ENCODE data around the gene ADGRA3. TPM values are rescaled to one million over a fixed set of nuclear protein-coding genes. Genes with fewer than 3 reads are reported as not detected.

ADGRA3 gene
- total RNA-seq, 2 donors from 2014 or later, result 5.1 to 13.9 TPM

- DNase-seq (no peak), ATAC-seq (replicated peaks in 1 of 2) (no peak)
- peaks cover 11% of the 10 kb centered on the region in 2 donors for H3K9me3 Mint-ChIP-seq
- no peaks in the 10 kb centered on the region for H3K27me3 Mint-ChIP-seq (ENCODE audit: low read depth)
- no peak overlapping the region for H3K27ac Mint-ChIP-seq
- no peak overlapping the region for H3K4me3 Mint-ChIP-seq
- H3K4me1 Mint-ChIP-seq (ENCODE audit: low read depth), result no peaks in the 10 kb centered on the region
- peaks cover 0 to 4% of the 10 kb centered on the region in 2 donors for H3K36me3 Mint-ChIP-seq (ENCODE audit: insufficient read depth in 2 of 2)
These were observed 158.8 kb downstream of the ADGRA3 start for GRCh38 chr4:22356987-22357596.

- no peaks in the 10 kb centered on the region for H3K4me1 Mint-ChIP-seq (ENCODE audit: low read depth)
- H3K9me3 Mint-ChIP-seq, result peaks cover 3 to 6% of the 10 kb centered on the region in 2 donors
- no peak for ATAC-seq (replicated peaks in 1 of 2)
- H3K27me3 Mint-ChIP-seq (ENCODE audit: low read depth), result peaks cover 6% of the 10 kb centered on the region
- no peaks in the 10 kb centered on the region for H3K36me3 Mint-ChIP-seq (ENCODE audit: insufficient read depth in 2 of 2)
- no peak for DNase-seq
- no peak overlapping the region for H3K4me3 Mint-ChIP-seq
- no peak overlapping the region for H3K27ac Mint-ChIP-seq
These were observed 167.5 kb downstream of the ADGRA3 start for GRCh38 chr4:22348410-22348809.

DNA sequence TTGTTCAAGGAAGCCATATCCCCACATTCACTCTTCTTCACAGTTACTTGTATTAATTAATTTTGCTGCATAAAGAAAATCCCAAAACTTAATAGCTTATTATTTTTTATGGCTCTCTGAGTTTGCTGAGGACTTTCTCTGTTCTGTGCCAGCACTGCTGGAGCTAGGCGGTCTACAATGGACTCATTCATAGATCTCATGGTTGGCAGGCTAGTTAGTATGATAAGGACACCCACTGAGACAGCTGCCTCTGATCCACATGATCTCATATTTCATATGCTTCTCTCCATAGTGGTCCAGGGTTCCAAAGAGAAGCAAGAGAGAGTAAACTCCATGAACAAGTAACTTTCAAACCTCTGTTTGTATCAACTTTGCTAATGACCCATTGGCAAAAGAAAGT lies 170.2 kb downstream of the ADGRA3 start:
- peaks cover 0 to 4% of the 10 kb centered on the region in 2 donors for H3K9me3 Mint-ChIP-seq
- peaks cover 6% of the 10 kb centered on the region for H3K27me3 Mint-ChIP-seq (ENCODE audit: low read depth)
- no peak overlapping the region for H3K4me3 Mint-ChIP-seq
- H3K27ac Mint-ChIP-seq, result no peak overlapping the region
- H3K36me3 Mint-ChIP-seq (ENCODE audit: insufficient read depth in 2 of 2), result peaks cover 0 to 3% of the 10 kb centered on the region in 2 donors
- H3K4me1 Mint-ChIP-seq (ENCODE audit: low read depth), result no peaks in the 10 kb centered on the region
- ATAC-seq (replicated peaks in 1 of 2), result no peak
- no peak for DNase-seq

DNA sequence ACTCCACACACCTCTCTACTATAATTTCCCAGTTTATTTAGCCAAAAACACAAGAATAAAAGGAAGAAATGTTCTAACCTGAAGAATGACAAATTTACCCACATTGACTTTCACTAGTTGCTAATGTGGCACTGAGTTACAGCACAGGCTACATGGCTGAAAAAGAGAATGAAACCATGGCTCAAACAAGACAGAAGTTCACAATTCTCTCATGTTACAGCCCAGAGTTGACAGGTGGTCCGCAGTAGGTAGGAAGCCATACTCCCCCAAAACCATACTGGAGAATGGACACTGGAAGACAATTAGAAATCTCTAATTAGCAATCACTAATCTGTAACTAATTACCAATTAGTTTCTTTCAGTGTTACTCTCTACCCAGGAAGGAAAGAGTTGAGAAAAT lies 170.8 kb downstream of the ADGRA3 start:
- no peaks in the 10 kb centered on the region for H3K4me1 Mint-ChIP-seq (ENCODE audit: low read depth)
- H3K36me3 Mint-ChIP-seq (ENCODE audit: insufficient read depth in 2 of 2), result peaks cover 0 to 3% of the 10 kb centered on the region in 2 donors
- peaks cover 6% of the 10 kb centered on the region for H3K27me3 Mint-ChIP-seq (ENCODE audit: low read depth)
- H3K27ac Mint-ChIP-seq, result no peak overlapping the region
- ATAC-seq (replicated peaks in 1 of 2), result no peak
- DNase-seq, result no peak
- peaks cover 0 to 4% of the 10 kb centered on the region in 2 donors for H3K9me3 Mint-ChIP-seq
- no peak overlapping the region for H3K4me3 Mint-ChIP-seq

GRCh38 chr4:22343606-22344005 lies 172.3 kb downstream of the ADGRA3 start:
- peaks cover 6% of the 10 kb centered on the region for H3K27me3 Mint-ChIP-seq (ENCODE audit: low read depth)
- no peak overlapping the region for H3K4me3 Mint-ChIP-seq
- H3K9me3 Mint-ChIP-seq, result peaks cover 0 to 4% of the 10 kb centered on the region in 2 donors
- no peak overlapping the region for H3K27ac Mint-ChIP-seq
- no peak for ATAC-seq (replicated peaks in 1 of 2)
- no peak for DNase-seq
- no peaks in the 10 kb centered on the region for H3K4me1 Mint-ChIP-seq (ENCODE audit: low read depth)
- peaks cover 0 to 3% of the 10 kb centered on the region in 2 donors for H3K36me3 Mint-ChIP-seq (ENCODE audit: insufficient read depth in 2 of 2)

DNA sequence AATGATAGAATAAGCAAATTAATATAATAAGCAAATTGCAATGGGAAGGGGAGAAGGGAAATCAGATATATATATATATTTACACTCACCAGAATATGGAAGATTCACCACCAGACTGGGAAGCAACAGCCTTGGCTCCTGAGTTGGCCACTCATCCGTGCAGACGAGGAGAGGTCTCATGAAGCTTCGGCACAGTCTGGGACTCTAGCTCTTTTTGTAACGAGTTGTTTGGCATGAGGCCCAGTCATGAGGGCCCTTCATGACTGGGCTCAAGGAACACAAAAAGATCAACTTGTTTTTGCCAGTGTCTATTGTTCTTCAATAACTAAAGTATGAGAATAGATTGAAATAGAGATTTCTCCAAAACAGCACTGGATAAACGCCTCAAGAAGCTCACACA lies 176.4 kb downstream of the ADGRA3 start:
- no peak for DNase-seq
- H3K9me3 Mint-ChIP-seq, result peaks cover 1 to 2% of the 10 kb centered on the region in 2 donors
- H3K27ac Mint-ChIP-seq, result no peak overlapping the region
- no peaks in the 10 kb centered on the region for H3K27me3 Mint-ChIP-seq (ENCODE audit: low read depth)
- ATAC-seq (replicated peaks in 1 of 2), result no peak
- H3K4me1 Mint-ChIP-seq (ENCODE audit: low read depth), result no peaks in the 10 kb centered on the region
- H3K4me3 Mint-ChIP-seq, result no peak overlapping the region
- peaks cover 0 to 3% of the 10 kb centered on the region in 2 donors for H3K36me3 Mint-ChIP-seq (ENCODE audit: insufficient read depth in 2 of 2)

DNA sequence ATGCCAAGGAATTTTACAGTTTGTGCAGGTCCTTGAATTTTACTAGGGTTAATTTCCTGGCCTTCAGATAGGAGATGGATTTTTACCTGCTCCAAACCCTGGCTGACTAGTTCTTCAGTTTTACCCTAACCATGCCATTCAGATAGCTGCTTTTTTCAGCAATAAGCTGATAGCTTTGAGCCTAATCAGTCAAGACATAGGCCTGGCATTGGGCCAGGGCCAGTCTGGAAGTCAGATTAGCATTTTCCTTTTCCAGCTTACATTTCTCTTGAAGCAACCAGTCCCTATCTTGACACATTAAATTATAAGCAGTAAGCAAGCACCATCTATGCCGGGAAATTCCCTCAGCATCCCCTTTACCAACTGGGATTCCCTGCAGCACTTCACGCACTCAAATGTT lies 177.1 kb downstream of the ADGRA3 start:
- Mint-ChIP-seq H3K27ac (no peak overlapping the region), H3K4me1 (ENCODE audit: low read depth) (no peaks in the 10 kb centered on the region), H3K4me3 (no peak overlapping the region), H3K27me3 (ENCODE audit: low read depth) (no peaks in the 10 kb centered on the region), H3K9me3 (peaks cover 1 to 2% of the 10 kb centered on the region in 2 donors), H3K36me3 (ENCODE audit: insufficient read depth in 2 of 2) (peaks cover 0 to 3% of the 10 kb centered on the region in 2 donors)
- DNase-seq, result no peak
- no peak for ATAC-seq (replicated peaks in 1 of 2)

Other genes starting within 250 kb of the ADGRA3 start
- gene GBA3, start 176.9 kb upstream of the ADGRA3 start, total RNA-seq, result not detected